ENCODE data around the gene ETS1. TPM values are rescaled to one million over a fixed set of nuclear protein-coding genes. Genes with fewer than 3 reads are reported as not detected.

The ETS1 gene
- total RNA-seq, 2 donors from 2014 or later = 15.2 to 30.0 TPM

DNA sequence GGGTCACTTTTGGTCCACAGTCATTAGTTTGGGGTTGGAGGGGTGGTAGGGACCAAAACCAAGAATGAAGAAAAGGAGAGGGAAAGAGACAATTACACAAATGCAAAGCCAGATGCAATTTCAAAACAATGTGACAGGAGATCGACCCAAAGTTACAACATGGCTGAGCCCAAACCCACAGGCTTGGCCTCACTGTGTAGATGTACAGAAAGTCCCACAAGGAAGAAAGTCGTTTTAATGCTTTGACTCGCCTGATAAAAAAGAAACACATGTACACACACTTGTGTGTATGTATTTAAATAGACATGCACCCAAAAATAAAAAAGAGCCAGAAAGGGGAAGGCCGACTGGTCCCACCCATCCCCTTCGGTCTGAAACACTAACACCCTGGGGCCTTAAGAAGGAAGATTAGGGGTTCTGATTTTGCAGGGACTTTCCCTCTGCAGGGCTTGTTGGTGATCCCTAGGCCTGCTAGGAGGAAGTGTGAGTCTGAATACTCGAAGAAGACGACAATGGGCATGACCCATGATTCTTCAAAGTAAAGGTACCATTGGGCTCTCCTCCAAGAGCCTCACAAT lies 104.1 kb downstream of the ETS1 start:
- H3K4me1 ChIP-seq (replicated peaks) = no peaks in the 10 kb centered on the region
- no peak overlapping the region for H3K4me3 ChIP-seq
- peaks cover 0 to 4% of the 10 kb centered on the region in 2 donors for H3K36me3 ChIP-seq
- no peaks in the 10 kb centered on the region for H3K9me3 ChIP-seq
- intact Hi-C loops (cut with DNase I) = no loop called here
- H3K27me3 ChIP-seq (replicated peaks; ENCODE audit: insufficient read depth) = no peaks in the 10 kb centered on the region
- TF ChIP-seq, protein P1, sequence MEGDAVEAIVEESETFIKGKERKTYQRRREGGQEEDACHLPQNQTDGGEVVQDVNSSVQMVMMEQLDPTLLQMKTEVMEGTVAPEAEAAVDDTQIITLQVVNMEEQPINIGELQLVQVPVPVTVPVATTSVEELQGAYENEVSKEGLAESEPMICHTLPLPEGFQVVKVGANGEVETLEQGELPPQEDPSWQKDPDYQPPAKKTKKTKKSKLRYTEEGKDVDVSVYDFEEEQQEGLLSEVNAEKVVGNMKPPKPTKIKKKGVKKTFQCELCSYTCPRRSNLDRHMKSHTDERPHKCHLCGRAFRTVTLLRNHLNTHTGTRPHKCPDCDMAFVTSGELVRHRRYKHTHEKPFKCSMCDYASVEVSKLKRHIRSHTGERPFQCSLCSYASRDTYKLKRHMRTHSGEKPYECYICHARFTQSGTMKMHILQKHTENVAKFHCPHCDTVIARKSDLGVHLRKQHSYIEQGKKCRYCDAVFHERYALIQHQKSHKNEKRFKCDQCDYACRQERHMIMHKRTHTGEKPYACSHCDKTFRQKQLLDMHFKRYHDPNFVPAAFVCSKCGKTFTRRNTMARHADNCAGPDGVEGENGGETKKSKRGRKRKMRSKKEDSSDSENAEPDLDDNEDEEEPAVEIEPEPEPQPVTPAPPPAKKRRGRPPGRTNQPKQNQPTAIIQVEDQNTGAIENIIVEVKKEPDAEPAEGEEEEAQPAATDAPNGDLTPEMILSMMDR (IDR thresholded peaks at IDR 0.05) = no peak
- TF ChIP-seq POLR2A (IDR thresholded peaks at IDR 0.05) (no peak), POLR2AphosphoS5 (IDR thresholded peaks at IDR 0.05) (no peak)
- 79% methylated on average over 7 of the region's 7 CpGs for WGBS
- DNase-seq (ENCODE audit: low spot score) = no peak
- no peak overlapping the region for H3K27ac ChIP-seq

DNA sequence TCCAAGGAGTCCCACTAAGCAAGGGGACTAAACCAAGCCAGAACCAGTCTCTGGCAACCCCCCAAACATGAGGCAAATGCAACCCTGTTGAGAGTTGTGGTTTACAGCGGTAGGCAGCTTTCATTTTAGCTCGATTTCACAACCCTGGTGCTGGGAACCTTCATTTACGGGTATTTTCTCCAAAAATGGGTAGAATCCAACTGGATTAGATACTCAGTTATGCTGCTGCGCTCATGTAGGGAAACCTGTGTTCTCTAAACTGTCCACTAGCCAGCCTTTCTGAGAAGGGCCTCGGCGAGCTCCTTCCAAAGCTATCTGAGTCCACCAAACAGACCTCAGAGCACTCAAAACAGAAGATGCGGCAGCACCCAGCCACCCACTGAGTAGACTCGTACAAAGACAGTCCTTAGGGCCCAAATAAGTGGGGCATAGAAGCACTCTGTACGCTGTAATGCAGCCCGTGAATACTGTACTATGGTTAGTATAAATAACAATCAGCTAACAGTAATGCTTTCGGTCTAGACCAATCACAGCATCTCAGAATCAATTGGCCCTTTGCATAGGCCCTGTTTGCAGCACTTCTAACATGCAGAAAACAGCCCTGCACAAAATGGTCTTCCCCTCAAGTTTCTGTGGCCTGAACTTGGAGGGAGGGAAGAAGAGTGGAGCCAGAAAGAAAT lies 104.7 kb downstream of the ETS1 start:
- no peaks in the 10 kb centered on the region for H3K27me3 ChIP-seq (replicated peaks; ENCODE audit: insufficient read depth)
- 93% methylated on average over 11 of the region's 11 CpGs for WGBS
- H3K27ac ChIP-seq = peak overlapping the region in 1 of 2 donors; percentile 24
- TF ChIP-seq POLR2A (IDR thresholded peaks at IDR 0.05) (no peak), POLR2AphosphoS5 (IDR thresholded peaks at IDR 0.05) (no peak)
- TF ChIP-seq, protein P1 (IDR thresholded peaks at IDR 0.05) = no peak
- intact Hi-C loops (cut with DNase I) = no loop called here
- DNase-seq (ENCODE audit: low spot score) = no peak
- peaks cover 0 to under 1% of the 10 kb centered on the region in 2 donors for H3K36me3 ChIP-seq
- no peaks in the 10 kb centered on the region for H3K4me1 ChIP-seq (replicated peaks)
- no peak overlapping the region for H3K4me3 ChIP-seq
- no peaks in the 10 kb centered on the region for H3K9me3 ChIP-seq

GRCh38 chr11:128482092-128482491 lies 105.3 kb downstream of the ETS1 start:
- 84% methylated on average over 3 of the region's 3 CpGs for WGBS
- no peak for TF ChIP-seq POLR2A (IDR thresholded peaks at IDR 0.05)
- TF ChIP-seq POLR2AphosphoS5 (IDR thresholded peaks at IDR 0.05) = no peak
- TF ChIP-seq, protein P1 (IDR thresholded peaks at IDR 0.05) = no peak
- H3K4me1 ChIP-seq (replicated peaks) = no peaks in the 10 kb centered on the region
- H3K36me3 ChIP-seq = no peaks in the 10 kb centered on the region
- intact Hi-C loops (cut with DNase I) = no loop called here
- H3K27me3 ChIP-seq (replicated peaks; ENCODE audit: insufficient read depth) = no peaks in the 10 kb centered on the region
- no peak overlapping the region for H3K4me3 ChIP-seq
- H3K9me3 ChIP-seq = no peaks in the 10 kb centered on the region
- H3K27ac ChIP-seq = no peak overlapping the region
- no peak for DNase-seq (ENCODE audit: low spot score)

- intact Hi-C loops (cut with DNase I) = no loop called here
- DNase-seq (ENCODE audit: low spot score) = no peak
- H3K4me1 ChIP-seq (replicated peaks) = no peaks in the 10 kb centered on the region
- TF ChIP-seq POLR2AphosphoS5 (IDR thresholded peaks at IDR 0.05) (peak; percentile 41), POLR2A (IDR thresholded peaks at IDR 0.05) (no peak)
- TF ChIP-seq, protein P1 (IDR thresholded peaks at IDR 0.05) = no peak
- no peaks in the 10 kb centered on the region for H3K27me3 ChIP-seq (replicated peaks; ENCODE audit: insufficient read depth)
- no peak overlapping the region for H3K27ac ChIP-seq
- 83% methylated on average over 2 of the region's 2 CpGs for WGBS
- H3K4me3 ChIP-seq = no peak overlapping the region
- H3K9me3 ChIP-seq = no peaks in the 10 kb centered on the region
- H3K36me3 ChIP-seq = no peaks in the 10 kb centered on the region
These were observed 106.2 kb downstream of the ETS1 start for GRCh38 chr11:128481135-128481534.

DNA sequence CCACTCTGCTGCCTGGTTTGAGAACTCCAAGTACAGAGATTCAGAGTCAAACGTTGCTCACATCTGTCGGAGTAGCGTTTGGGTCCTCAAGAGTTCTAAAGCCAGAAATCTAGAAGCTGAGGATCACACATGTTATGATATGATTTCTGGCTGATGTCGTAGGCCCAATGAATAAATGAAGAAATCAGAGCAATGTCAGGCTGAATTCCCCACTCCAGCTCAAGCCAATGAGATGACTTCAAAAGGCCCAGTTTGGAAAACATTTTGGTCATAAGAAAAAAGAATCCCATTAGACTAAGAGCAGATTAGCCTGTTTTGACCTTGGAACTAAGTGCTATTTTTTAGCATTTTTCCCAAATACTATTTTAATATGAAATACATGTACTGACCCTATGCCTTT lies 106.7 kb downstream of the ETS1 start:
- no peaks in the 10 kb centered on the region for H3K4me1 ChIP-seq (replicated peaks)
- no peak for TF ChIP-seq POLR2AphosphoS5 (IDR thresholded peaks at IDR 0.05)
- no peak for TF ChIP-seq POLR2A (IDR thresholded peaks at IDR 0.05)
- TF ChIP-seq, protein P1 (IDR thresholded peaks at IDR 0.05) = no peak
- intact Hi-C loops (cut with DNase I) = no loop called here
- H3K9me3 ChIP-seq = no peaks in the 10 kb centered on the region
- WGBS = 77% methylated on average over 4 of the region's 4 CpGs
- no peak for DNase-seq (ENCODE audit: low spot score)
- H3K4me3 ChIP-seq = no peak overlapping the region
- peak overlapping the region; percentile 22 to 45 for H3K27ac ChIP-seq
- no peaks in the 10 kb centered on the region for H3K36me3 ChIP-seq
- no peaks in the 10 kb centered on the region for H3K27me3 ChIP-seq (replicated peaks; ENCODE audit: insufficient read depth)

Data from prostate gland (tissue), 2 donors.